ENCODE measurements around the gene FAM131C. TPM values are rescaled to one million over a fixed set of nuclear protein-coding genes. Genes with fewer than 3 reads are reported as not detected.
A peak's percentile ranks its signal among the peaks of the same experiment; 100 is the strongest.

FAM131C gene
- total RNA-seq, 2 donors from 2014 or later: 0.21 TPM; not detected in 1

DNA sequence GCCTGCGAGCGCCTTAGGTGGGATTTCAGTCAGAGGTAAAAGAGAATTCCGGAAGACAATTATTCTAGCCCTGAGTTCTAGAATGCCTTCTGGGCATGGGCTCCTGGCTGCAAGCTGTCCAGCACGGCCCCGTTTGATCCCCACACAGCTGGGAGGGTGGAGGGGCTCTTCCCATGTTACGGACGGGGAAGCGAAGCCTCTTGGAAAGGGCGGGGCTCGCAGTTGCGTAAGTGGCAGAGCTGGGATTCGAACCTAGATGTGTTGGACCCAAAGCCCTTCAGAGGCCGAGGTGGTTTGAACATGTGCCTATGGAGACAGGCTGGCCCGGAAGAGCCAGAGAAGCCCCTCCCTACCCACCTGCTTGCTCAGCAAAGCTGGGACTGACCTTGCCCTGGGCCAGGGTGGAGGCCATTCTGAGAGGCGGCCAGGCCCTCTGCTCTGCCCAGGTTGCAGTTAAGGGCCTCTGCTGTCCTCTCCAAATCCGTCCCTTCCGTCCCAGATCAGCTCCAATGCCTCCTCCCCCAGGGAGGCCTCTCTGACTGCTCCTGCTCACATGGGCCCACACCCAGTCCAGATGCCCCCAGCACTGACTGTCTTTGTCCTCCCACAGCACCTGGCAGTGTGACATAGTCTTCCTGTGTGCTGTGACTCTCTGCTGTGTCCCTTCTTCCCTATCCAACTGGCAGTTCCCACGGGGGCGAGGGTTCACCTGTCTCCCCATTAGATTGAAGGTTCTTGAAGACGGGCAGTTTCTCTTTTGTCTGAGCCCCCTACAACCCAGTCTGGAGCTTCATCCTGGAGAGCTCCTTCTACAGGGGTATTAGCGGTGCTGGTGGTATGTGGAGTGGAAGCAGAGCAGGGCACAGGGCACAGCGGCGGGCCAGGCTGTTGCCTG is 54.5 kb downstream of the FAM131C start:
- intact Hi-C loops (cut with DNase I): no loop called here
- TF ChIP-seq, protein P1, sequence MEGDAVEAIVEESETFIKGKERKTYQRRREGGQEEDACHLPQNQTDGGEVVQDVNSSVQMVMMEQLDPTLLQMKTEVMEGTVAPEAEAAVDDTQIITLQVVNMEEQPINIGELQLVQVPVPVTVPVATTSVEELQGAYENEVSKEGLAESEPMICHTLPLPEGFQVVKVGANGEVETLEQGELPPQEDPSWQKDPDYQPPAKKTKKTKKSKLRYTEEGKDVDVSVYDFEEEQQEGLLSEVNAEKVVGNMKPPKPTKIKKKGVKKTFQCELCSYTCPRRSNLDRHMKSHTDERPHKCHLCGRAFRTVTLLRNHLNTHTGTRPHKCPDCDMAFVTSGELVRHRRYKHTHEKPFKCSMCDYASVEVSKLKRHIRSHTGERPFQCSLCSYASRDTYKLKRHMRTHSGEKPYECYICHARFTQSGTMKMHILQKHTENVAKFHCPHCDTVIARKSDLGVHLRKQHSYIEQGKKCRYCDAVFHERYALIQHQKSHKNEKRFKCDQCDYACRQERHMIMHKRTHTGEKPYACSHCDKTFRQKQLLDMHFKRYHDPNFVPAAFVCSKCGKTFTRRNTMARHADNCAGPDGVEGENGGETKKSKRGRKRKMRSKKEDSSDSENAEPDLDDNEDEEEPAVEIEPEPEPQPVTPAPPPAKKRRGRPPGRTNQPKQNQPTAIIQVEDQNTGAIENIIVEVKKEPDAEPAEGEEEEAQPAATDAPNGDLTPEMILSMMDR (IDR thresholded peaks at IDR 0.05): no peak
- H3K27ac ChIP-seq: peak overlapping the region; percentile 46
- no peaks in the 10 kb centered on the region for H3K9me3 ChIP-seq
- H3K4me1 ChIP-seq: no peaks in the 10 kb centered on the region
- no peaks in the 10 kb centered on the region for H3K36me3 ChIP-seq
- no peak for DNase-seq
- H3K9ac ChIP-seq (ENCODE audit: low read depth in 2 of 2, low read length in 2 of 2): peak overlapping the region in 1 of 2 donors; percentile 35
- no peaks in the 10 kb centered on the region for H3K27me3 ChIP-seq
- H3K4me3 ChIP-seq: no peak overlapping the region

DNA sequence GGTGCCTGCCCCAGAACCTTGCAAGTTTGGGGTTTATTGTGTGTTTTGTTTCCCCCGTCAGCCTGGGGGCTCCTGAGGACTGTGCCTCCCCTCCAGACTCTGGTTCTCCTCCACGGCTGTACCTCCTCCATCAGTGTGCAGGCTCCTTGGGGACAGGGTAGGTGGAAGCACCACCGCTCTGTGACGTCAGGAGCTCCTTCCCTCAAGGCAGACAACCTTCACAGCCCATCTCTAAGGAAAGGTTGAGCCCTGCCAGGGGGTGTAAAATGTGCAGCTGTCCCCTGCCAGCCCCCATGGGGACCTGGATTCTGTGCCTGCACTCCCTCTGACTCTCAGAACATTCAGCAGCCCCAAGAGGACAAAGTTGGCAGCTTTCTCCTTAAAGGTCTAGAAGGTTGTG is 55.1 kb downstream of the FAM131C start:
- H3K4me3 ChIP-seq: no peak overlapping the region
- DNase-seq: no peak
- peak overlapping the region; percentile 46 for H3K27ac ChIP-seq
- TF ChIP-seq, protein P1 (IDR thresholded peaks at IDR 0.05): no peak
- no peaks in the 10 kb centered on the region for H3K27me3 ChIP-seq
- peaks cover 1% of the 10 kb centered on the region for H3K4me1 ChIP-seq
- H3K9ac ChIP-seq (ENCODE audit: low read depth in 2 of 2, low read length in 2 of 2): peak overlapping the region in 1 of 2 donors; percentile 2
- intact Hi-C loops (cut with DNase I): no loop called here
- H3K9me3 ChIP-seq: no peaks in the 10 kb centered on the region
- H3K36me3 ChIP-seq: no peaks in the 10 kb centered on the region

DNA sequence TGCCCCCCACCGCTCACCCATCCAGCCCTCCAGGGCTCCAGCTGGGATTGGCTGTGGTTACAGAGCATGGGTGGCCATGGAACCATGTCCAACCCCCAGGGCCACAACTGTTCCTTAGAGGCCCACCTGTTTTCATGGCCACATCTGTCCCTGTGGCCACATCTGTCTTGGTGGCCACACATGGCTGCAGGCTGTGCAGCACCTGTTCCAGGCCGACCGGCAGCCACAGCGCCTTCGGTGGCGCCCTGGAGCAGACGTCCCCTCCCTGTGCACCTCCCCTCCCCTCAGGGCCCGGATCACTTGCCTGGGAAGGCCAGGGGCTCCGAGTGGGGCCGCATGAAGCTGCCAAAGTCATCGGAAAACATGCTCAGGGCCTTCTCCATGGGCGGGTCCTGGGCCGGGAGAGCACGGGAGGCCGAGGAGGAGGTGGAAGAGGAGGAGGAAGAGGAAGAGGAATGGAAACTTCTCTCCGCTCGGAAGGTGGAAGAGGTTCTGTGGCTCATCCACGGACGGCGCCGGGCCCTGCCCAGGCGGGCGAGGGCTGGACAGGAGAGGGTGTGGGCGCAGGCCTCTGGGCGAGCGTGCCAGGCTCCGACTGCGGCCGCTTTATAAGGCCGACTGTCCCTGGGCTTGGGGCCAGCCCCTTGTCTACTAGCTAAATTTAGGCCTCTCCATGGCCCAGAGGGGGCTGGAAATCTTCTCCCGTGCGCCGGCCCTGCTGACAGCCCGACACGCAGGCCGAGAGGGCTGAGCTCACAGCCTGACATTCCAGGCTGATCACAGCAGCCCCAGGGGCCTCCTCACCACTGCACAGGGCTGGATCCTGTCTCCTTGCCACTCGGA is 55.8 kb downstream of the FAM131C start, which contains the start of gene HSPB7:
TSS of gene HSPB7 (minus strand) at position 583 of the 843 bp plus-strand sequence. CDS start at position 503, 80 bp downstream.
- Histone ChIP-seq H3K9me3 (no peaks in the 10 kb centered on the region), H3K27me3 (no peaks in the 10 kb centered on the region), H3K36me3 (no peaks in the 10 kb centered on the region), H3K4me3 (no peak within 1 kb of the TSS), H3K9ac (ENCODE audit: low read depth in 2 of 2, low read length in 2 of 2) (peak within 1 kb of the TSS; percentile 34 to 35), H3K27ac (peak within 1 kb of the TSS; percentile 46), H3K4me1 (peaks cover 4% of the 10 kb centered on the region)
- peak; percentile 50 for DNase-seq
- TF ChIP-seq, protein P1 (IDR thresholded peaks at IDR 0.05): no peak
- intact Hi-C loops (cut with DNase I): no loop called here

DNA sequence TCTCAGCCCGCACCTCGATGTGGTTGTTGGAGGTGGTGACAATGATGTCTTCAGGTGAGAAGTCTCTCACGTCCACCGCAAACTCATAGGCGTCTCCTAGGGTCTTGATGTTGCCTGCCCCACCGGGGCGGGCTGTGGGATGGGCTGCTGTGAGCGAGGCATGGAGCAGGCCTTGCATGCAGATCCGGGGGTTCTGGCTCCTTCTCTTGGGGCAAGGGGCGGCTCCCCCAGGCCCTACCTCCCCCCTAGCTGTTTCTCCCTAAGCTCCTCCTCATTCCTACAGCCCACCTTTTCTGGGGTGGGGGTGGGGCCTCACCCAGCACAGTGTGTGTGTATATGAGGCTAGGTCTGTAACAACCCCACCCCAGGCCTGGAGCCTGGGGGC is 56.4 kb downstream of the FAM131C start:
- peak overlapping the region in 1 of 2 donors; percentile 34 for H3K9ac ChIP-seq (ENCODE audit: low read depth in 2 of 2, low read length in 2 of 2)
- no peaks in the 10 kb centered on the region for H3K9me3 ChIP-seq
- H3K27me3 ChIP-seq: no peaks in the 10 kb centered on the region
- H3K4me1 ChIP-seq: peaks cover 4% of the 10 kb centered on the region
- intact Hi-C loops (cut with DNase I): no loop called here
- no peaks in the 10 kb centered on the region for H3K36me3 ChIP-seq
- H3K4me3 ChIP-seq: no peak overlapping the region
- peak overlapping the region; percentile 46 for H3K27ac ChIP-seq
- TF ChIP-seq, protein P1 (IDR thresholded peaks at IDR 0.05): no peak
- no peak for DNase-seq
